Smooth muscle cell (in vitro differentiated cells): ENCODE measurements around the gene SLC7A1. TPM values are rescaled to one million over a fixed set of nuclear protein-coding genes. Genes with fewer than 3 reads are reported as not detected.

Experiments used
- DNase-seq: peaks from one replicate; lab custom pipeline; 2025; ENCODE audit not compliant: unreplicated experiment; lab: John Stamatoyannopoulos, UW
- H2AFZ ChIP-seq: fragments of 200-600 bp; sonication (generic); 2 replicates; pipeline ENCODE4 v1.6.0; 2016; ENCODE audit warnings: antibody characterized with exemption, low read depth, mild to moderate bottlenecking
- H3F3A ChIP-seq: fragments of 200-600 bp; sonication (generic); 2 replicates; pipeline ENCODE4 v1.6.0; 2017; ENCODE audit warnings: antibody characterized with exemption, low read depth
- H3K27ac ChIP-seq: fragments of 200-600 bp; sonication (generic); 2 replicates; pipeline ENCODE4 v1.5.1; 2016; ENCODE audit warnings: low read depth, mild to moderate bottlenecking
- H3K27me3 ChIP-seq: fragments of 200-600 bp; sonication (generic); 2 replicates; pipeline ENCODE4 v1.6.1; 2016; ENCODE audit warnings: low read depth, mild to moderate bottlenecking
- H3K36me3 ChIP-seq: fragments of 200-600 bp; sonication (generic); 2 replicates; pipeline ENCODE4 v1.5.1; 2016; ENCODE audit warnings: low read depth
- H3K4me1 ChIP-seq: fragments of 200-600 bp; sonication (generic); 2 replicates; pipeline ENCODE4 v1.5.1; 2016; ENCODE audit warnings: low read depth
- H3K4me2 ChIP-seq: fragments of 200-600 bp; sonication (generic); 2 replicates; pipeline ENCODE4 v1.6.0; 2016; ENCODE audit warnings: mild to moderate bottlenecking
- H3K4me3 ChIP-seq: fragments of 200-600 bp; sonication (generic); 2 replicates; pipeline ENCODE4 v1.5.1; 2016; ENCODE audit warnings: mild to moderate bottlenecking
- H3K79me2 ChIP-seq: fragments of 200-600 bp; sonication (generic); 2 replicates; pipeline ENCODE4 v1.6.0; 2016; ENCODE audit warnings: low read depth, mild to moderate bottlenecking
- H3K9ac ChIP-seq: fragments of 200-600 bp; sonication (generic); 2 replicates; pipeline ENCODE4 v1.6.0; 2016; ENCODE audit warnings: low read depth
- H3K9me3 ChIP-seq: fragments of 200-600 bp; sonication (generic); replicated peaks from 2 replicates; pipeline ENCODE4 v1.5.1; 2016; ENCODE audit warnings: low read depth
- H4K20me1 ChIP-seq: fragments of 200-600 bp; sonication (generic); 2 replicates; pipeline ENCODE4 v1.6.0; 2016; ENCODE audit warnings: low read depth
- WGBS: methylation state at CpG from one replicate; pipeline ENCODE4 v1.1.7; 2016; ENCODE audit warnings: low lambda C conversion rate; 5-methylcytosine and 5-hydroxymethylcytosine counted together
- polyA plus RNA-seq: library from polyadenylated mRNA; unstranded; fragments of >200 nt; fragmentation: Nextera tagmentation; extraction: Ambion mirVana; gene quantifications from 2 replicates; pipeline ENCODE4 v1.2.1, GENCODE V29; 2016
- total RNA-seq: library from RNA; depleted of rRNA; stranded (reverse); fragments of >200 nt; gene quantifications from 2 replicates; pipeline ENCODE4 v1.2.3, GENCODE V29; 2014
- TF ChIP-seq, protein P1 (sequence below): fragments of 200-600 bp; sonication (generic); IDR thresholded peaks from 2 replicates; pipeline ENCODE4 v1.5.1; 2017; ENCODE audit warnings: borderline replicate concordance, mild to moderate bottlenecking, antibody characterized with exemption; ENCODE audit not compliant: insufficient read depth, poor library complexity, severe bottlenecking

Gene SLC7A1
- total and polyA plus RNA-seq, 2 experiments from 2014 or later = 7.9 to 36.6 TPM

DNA sequence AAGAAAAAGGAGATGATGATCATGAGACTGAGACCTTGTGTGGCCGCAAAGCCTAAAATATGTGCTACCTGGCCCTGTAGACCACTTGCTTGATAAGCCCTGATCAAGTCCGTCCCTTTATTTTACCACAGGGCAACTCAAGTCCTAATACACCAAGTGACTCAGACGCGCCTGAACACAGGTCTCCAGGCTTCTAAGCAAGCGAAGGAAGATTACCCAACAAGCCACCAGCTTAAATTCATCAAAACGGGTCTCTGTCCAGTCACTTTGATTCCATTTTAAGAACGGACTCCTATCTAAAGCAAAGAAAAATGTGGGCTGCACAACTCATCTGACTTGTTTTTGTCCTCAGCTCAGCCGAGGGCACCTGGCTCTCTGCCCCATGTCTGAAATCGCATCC lies 26.8 kb downstream of the SLC7A1 start:
- WGBS = 65% methylated on average over 9 of the region's 9 CpGs
- H3K9me3 ChIP-seq = no peaks in the 10 kb centered on the region
- H2AFZ ChIP-seq = no peak overlapping the region
- no peaks in the 10 kb centered on the region for H3K36me3 ChIP-seq
- peaks cover 11% of the 10 kb centered on the region for H3K4me1 ChIP-seq
- TF ChIP-seq, protein P1, sequence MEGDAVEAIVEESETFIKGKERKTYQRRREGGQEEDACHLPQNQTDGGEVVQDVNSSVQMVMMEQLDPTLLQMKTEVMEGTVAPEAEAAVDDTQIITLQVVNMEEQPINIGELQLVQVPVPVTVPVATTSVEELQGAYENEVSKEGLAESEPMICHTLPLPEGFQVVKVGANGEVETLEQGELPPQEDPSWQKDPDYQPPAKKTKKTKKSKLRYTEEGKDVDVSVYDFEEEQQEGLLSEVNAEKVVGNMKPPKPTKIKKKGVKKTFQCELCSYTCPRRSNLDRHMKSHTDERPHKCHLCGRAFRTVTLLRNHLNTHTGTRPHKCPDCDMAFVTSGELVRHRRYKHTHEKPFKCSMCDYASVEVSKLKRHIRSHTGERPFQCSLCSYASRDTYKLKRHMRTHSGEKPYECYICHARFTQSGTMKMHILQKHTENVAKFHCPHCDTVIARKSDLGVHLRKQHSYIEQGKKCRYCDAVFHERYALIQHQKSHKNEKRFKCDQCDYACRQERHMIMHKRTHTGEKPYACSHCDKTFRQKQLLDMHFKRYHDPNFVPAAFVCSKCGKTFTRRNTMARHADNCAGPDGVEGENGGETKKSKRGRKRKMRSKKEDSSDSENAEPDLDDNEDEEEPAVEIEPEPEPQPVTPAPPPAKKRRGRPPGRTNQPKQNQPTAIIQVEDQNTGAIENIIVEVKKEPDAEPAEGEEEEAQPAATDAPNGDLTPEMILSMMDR = no peak
- H3K9ac ChIP-seq = no peak overlapping the region
- peaks cover 99% of the 10 kb centered on the region for H4K20me1 ChIP-seq
- H3K27me3 ChIP-seq = no peaks in the 10 kb centered on the region
- H3K4me2 ChIP-seq = no peak overlapping the region
- no peaks in the 10 kb centered on the region for H3F3A ChIP-seq
- peaks cover 99% of the 10 kb centered on the region for H3K79me2 ChIP-seq
- no peak for DNase-seq
- no peak overlapping the region for H3K27ac ChIP-seq
- no peak overlapping the region for H3K4me3 ChIP-seq

DNA sequence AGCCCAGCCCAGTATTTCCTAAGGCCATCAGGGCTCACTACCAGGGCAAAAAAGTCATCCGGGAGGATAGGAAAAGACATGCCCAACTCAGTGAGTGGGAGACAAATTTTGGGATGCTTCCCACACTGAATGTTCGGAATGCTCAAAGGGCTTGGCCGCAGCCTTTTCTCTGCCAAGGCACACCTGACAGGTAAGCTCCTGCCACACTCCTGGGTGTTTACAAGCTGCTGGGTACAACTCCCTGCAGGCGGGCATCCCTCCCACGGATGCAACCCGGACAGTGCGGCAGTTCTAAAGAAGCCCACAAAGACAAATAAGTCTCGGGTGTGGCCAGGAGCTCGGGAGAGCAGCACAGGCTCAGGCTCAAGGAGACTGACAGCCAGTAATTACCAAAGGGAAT lies 28.1 kb downstream of the SLC7A1 start:
- H4K20me1 ChIP-seq = peaks cover 99% of the 10 kb centered on the region
- H3K27me3 ChIP-seq = no peaks in the 10 kb centered on the region
- no peak overlapping the region for H3K27ac ChIP-seq
- TF ChIP-seq, protein P1 = no peak
- H3K4me1 ChIP-seq = peaks cover 7% of the 10 kb centered on the region
- no peaks in the 10 kb centered on the region for H3K36me3 ChIP-seq
- 86% methylated on average over 9 of the region's 9 CpGs for WGBS
- H3K4me2 ChIP-seq = no peak overlapping the region
- H2AFZ ChIP-seq = no peak overlapping the region
- no peak for DNase-seq
- no peak overlapping the region for H3K4me3 ChIP-seq
- peaks cover 99% of the 10 kb centered on the region for H3K79me2 ChIP-seq
- H3K9ac ChIP-seq = no peak overlapping the region
- H3F3A ChIP-seq = no peaks in the 10 kb centered on the region
- no peaks in the 10 kb centered on the region for H3K9me3 ChIP-seq

DNA sequence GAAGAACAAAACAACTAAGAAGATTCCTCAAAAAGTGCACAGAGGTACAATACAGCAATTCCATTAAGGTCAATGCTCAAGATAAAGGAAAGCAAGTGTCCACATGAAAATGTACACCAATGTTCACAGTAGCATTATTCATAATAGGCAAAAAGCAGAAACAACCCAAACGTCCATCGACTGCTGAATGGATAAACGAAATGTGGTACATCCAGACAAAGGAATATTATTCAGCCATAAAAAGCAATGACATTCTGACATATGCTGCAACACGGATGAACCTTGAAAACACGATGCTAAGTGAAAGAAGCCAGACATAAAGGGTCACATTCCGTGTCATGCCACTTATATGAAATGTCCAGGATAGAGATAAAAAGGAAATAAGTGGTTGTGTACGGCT lies 29.3 kb downstream of the SLC7A1 start:
- TF ChIP-seq, protein P1 = no peak
- Histone ChIP-seq H3K4me1 (peaks cover 7% of the 10 kb centered on the region), H3K4me2 (no peak overlapping the region), H3K36me3 (no peaks in the 10 kb centered on the region), H3K4me3 (no peak overlapping the region), H2AFZ (no peak overlapping the region), H3K27me3 (no peaks in the 10 kb centered on the region), H3K79me2 (peaks cover 98% of the 10 kb centered on the region), H3K9me3 (no peaks in the 10 kb centered on the region), H3F3A (peaks cover 1% of the 10 kb centered on the region), H4K20me1 (peaks cover 99% of the 10 kb centered on the region), H3K27ac (no peak overlapping the region), H3K9ac (no peak overlapping the region)
- WGBS = 98% methylated on average over 7 of the region's 7 CpGs
- no peak for DNase-seq

DNA sequence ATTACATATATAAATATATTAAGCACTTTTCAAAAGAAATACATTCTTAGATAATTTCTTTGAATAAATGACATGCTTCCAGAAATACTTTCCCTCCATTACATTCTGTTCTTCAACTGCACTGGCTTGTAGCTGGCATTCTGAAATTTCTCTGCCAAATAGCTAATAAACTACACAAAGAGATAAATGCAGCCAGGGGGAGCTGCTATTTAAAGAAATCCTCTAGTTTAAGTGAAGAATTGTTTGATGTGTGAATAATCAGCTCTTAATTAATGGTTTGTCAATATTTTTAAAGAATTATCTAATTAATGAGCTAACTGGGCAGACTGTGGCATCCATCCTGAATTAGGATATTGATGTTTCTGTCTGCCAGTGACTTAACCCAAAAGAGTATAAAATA lies 30.7 kb downstream of the SLC7A1 start:
- Histone ChIP-seq H3K36me3 (no peaks in the 10 kb centered on the region), H3K27me3 (no peaks in the 10 kb centered on the region), H3K4me2 (no peak overlapping the region), H3K4me3 (no peak overlapping the region), H2AFZ (no peak overlapping the region), H3K4me1 (peaks cover 7% of the 10 kb centered on the region), H4K20me1 (peaks cover 95% of the 10 kb centered on the region), H3K27ac (no peak overlapping the region), H3K9me3 (no peaks in the 10 kb centered on the region), H3K79me2 (peaks cover 97% of the 10 kb centered on the region), H3F3A (peaks cover 5% of the 10 kb centered on the region), H3K9ac (no peak overlapping the region)
- DNase-seq = no peak
- TF ChIP-seq, protein P1 = no peak
